GM18526 (cell line): Measurements from ENCODE around the gene TUBB4B.

Experiments used
- POLR2A ChIP-seq: IDR thresholded peaks from 3 replicates; pipeline ENCODE4 v1.6.1; 2011; ENCODE audit not compliant: insufficient read length; ENCODE audit errors: extremely low read depth

Gene TUBB4B

GRCh38 chr9:137266162-137266527 lies 25.1 kb downstream of the TUBB4B start:
- no peak for TF ChIP-seq POLR2A

- no peak for TF ChIP-seq POLR2A
These were observed 25.7 kb downstream of the TUBB4B start for GRCh38 chr9:137266585-137267453.

- no peak for TF ChIP-seq POLR2A
These were observed 26.9 kb downstream of the TUBB4B start for GRCh38 chr9:137267933-137268355.

GRCh38 chr9:137268538-137269201 lies 27.6 kb downstream of the TUBB4B start:
- no peak for TF ChIP-seq POLR2A

- TF ChIP-seq POLR2A = no peak
These were observed 28.2 kb downstream of the TUBB4B start for GRCh38 chr9:137269231-137269772.

GRCh38 chr9:137270929-137271695 lies 30.0 kb downstream of the TUBB4B start:
- TF ChIP-seq POLR2A = no peak

- TF ChIP-seq POLR2A = no peak
These were observed 30.6 kb downstream of the TUBB4B start for GRCh38 chr9:137271696-137272076.

- no peak for TF ChIP-seq POLR2A
These were observed 31.4 kb downstream of the TUBB4B start for GRCh38 chr9:137272241-137273094.

GRCh38 chr9:137273095-137273490 lies 32.0 kb downstream of the TUBB4B start:
- no peak for TF ChIP-seq POLR2A

- TF ChIP-seq POLR2A = no peak
These were observed 32.7 kb downstream of the TUBB4B start for GRCh38 chr9:137273611-137274320.

GRCh38 chr9:137275203-137275587 lies 34.1 kb downstream of the TUBB4B start:
- no peak for TF ChIP-seq POLR2A

- no peak for TF ChIP-seq POLR2A
These were observed 34.7 kb downstream of the TUBB4B start for GRCh38 chr9:137275588-137276472.
